ENCODE data around the gene FERMT3. TPM values are rescaled to one million over a fixed set of nuclear protein-coding genes. Genes with fewer than 3 reads are reported as not detected.

Gene FERMT3
- total RNA-seq, 1 donor from 2014 or later = 5.4 TPM

- intact Hi-C loops (cut with micrococcal nuclease) = no loop called here
- no peak overlapping the region for H3K4me3 ChIP-seq
Measured at GRCh38 chr11:64253481-64253880, 47.0 kb downstream of the FERMT3 start.

DNA sequence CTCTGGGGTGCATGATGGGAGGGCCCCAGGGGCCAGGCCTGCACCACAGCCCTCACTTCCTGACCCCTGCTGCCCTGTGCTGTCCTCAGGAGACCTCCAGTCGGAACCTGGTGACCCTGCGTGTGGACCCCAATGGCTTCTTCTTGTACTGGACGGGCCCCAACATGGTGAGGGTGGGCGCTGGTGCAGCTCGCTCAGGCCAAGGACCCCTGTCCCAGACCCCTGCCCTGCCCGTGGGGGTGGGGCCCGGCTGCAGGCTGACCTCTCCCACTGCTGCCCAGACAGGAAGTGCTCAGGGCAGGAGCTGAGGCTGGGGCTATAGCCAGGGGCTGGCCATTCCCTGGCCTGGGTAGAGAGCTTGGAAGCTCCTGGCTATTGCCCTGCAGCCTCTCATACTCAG is 47.8 kb downstream of the FERMT3 start:
- H3K4me1 ChIP-seq = peaks cover 36% of the 10 kb centered on the region
- DNase-seq = no peak
- no peak overlapping the region for H3K27ac ChIP-seq (replicated peaks)
- no peak overlapping the region for H3K4me3 ChIP-seq
- peaks cover 49% of the 10 kb centered on the region for H3K36me3 ChIP-seq
- no peaks in the 10 kb centered on the region for H3K27me3 ChIP-seq (ENCODE audit: low read depth)
- intact Hi-C loops (cut with micrococcal nuclease) = no loop called here
- no peaks in the 10 kb centered on the region for H3K9me3 ChIP-seq (replicated peaks)
- TF ChIP-seq, protein P1, sequence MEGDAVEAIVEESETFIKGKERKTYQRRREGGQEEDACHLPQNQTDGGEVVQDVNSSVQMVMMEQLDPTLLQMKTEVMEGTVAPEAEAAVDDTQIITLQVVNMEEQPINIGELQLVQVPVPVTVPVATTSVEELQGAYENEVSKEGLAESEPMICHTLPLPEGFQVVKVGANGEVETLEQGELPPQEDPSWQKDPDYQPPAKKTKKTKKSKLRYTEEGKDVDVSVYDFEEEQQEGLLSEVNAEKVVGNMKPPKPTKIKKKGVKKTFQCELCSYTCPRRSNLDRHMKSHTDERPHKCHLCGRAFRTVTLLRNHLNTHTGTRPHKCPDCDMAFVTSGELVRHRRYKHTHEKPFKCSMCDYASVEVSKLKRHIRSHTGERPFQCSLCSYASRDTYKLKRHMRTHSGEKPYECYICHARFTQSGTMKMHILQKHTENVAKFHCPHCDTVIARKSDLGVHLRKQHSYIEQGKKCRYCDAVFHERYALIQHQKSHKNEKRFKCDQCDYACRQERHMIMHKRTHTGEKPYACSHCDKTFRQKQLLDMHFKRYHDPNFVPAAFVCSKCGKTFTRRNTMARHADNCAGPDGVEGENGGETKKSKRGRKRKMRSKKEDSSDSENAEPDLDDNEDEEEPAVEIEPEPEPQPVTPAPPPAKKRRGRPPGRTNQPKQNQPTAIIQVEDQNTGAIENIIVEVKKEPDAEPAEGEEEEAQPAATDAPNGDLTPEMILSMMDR (IDR thresholded peaks at IDR 0.05; ENCODE audit: borderline replicate concordance) = no peak

More at GRCh38 chr11:64253481-64253880, 47.0 kb downstream of the FERMT3 start:
- H3K27me3 ChIP-seq (ENCODE audit: low read depth) = no peaks in the 10 kb centered on the region
- H3K9me3 ChIP-seq (replicated peaks) = no peaks in the 10 kb centered on the region
- DNase-seq = no peak
- peaks cover 36% of the 10 kb centered on the region for H3K4me1 ChIP-seq
- peaks cover 40% of the 10 kb centered on the region for H3K36me3 ChIP-seq
- peak overlapping the region; percentile 16 for H3K27ac ChIP-seq (replicated peaks)
- TF ChIP-seq, protein P1 (IDR thresholded peaks at IDR 0.05; ENCODE audit: borderline replicate concordance) = no peak

GRCh38 chr11:64255135-64256128 is 48.9 kb downstream of the FERMT3 start:
- Histone ChIP-seq H3K9me3 (replicated peaks) (no peaks in the 10 kb centered on the region), H3K27ac (replicated peaks) (no peak overlapping the region), H3K4me1 (peaks cover 35% of the 10 kb centered on the region), H3K36me3 (peaks cover 58% of the 10 kb centered on the region), H3K27me3 (ENCODE audit: low read depth) (no peaks in the 10 kb centered on the region), H3K4me3 (no peak overlapping the region)
- TF ChIP-seq, protein P1 (IDR thresholded peaks at IDR 0.05; ENCODE audit: borderline replicate concordance) = no peak
- intact Hi-C loops (cut with micrococcal nuclease) = no loop called here
- DNase-seq = no peak

- DNase-seq = no peak
- peaks cover 63% of the 10 kb centered on the region for H3K36me3 ChIP-seq
Measured at GRCh38 chr11:64256300-64256699, 49.8 kb downstream of the FERMT3 start.

GRCh38 chr11:64258356-64258755 is 51.8 kb downstream of the FERMT3 start:
- TF ChIP-seq, protein P1 (IDR thresholded peaks at IDR 0.05; ENCODE audit: borderline replicate concordance) = no peak
- H3K4me3 ChIP-seq = no peak overlapping the region
- DNase-seq = no peak
- H3K27me3 ChIP-seq (ENCODE audit: low read depth) = no peaks in the 10 kb centered on the region
- peaks cover 83% of the 10 kb centered on the region for H3K36me3 ChIP-seq
- H3K9me3 ChIP-seq (replicated peaks) = no peaks in the 10 kb centered on the region
- intact Hi-C loops (cut with micrococcal nuclease) = no loop called here
- H3K27ac ChIP-seq (replicated peaks) = no peak overlapping the region
- H3K4me1 ChIP-seq = peaks cover 8% of the 10 kb centered on the region

More at GRCh38 chr11:64256300-64256699, 49.8 kb downstream of the FERMT3 start:
- Histone ChIP-seq H3K4me1 (peaks cover 27% of the 10 kb centered on the region), H3K27me3 (ENCODE audit: low read depth) (no peaks in the 10 kb centered on the region), H3K27ac (replicated peaks) (no peak overlapping the region), H3K9me3 (replicated peaks) (no peaks in the 10 kb centered on the region), H3K4me3 (no peak overlapping the region)
- intact Hi-C loops (cut with micrococcal nuclease) = no loop called here
- TF ChIP-seq, protein P1 (IDR thresholded peaks at IDR 0.05; ENCODE audit: borderline replicate concordance) = no peak

Measured in left ventricle myocardium inferior (tissue), 1 donor.